NT2/D1 (cell line): ENCODE results near the gene FGF18.
A peak's percentile ranks its signal among the peaks of the same experiment; 100 is the strongest.

Source experiments
- DNase-seq: peaks from one replicate; pipeline ENCODE4 v3.0.0-alpha.2; 2011; ENCODE audit warnings: low read depth, low spot score
- H3K27me3 ChIP-seq: 2 replicates; pipeline ENCODE4 v1.6.0; 2011; ENCODE audit warnings: mild to moderate bottlenecking; ENCODE audit not compliant: insufficient read length, insufficient read depth
- H3K36me3 ChIP-seq: 2 replicates; pipeline ENCODE4 v1.6.1; 2011; ENCODE audit warnings: mild to moderate bottlenecking, low read length, mixed read lengths; ENCODE audit not compliant: insufficient read depth, insufficient read length
- H3K4me1 ChIP-seq: 2 replicates; pipeline ENCODE4 v1.5.1; 2011; ENCODE audit not compliant: insufficient read depth, insufficient read length
- H3K4me3 ChIP-seq: 2 replicates; pipeline ENCODE4 v1.5.1; 2011; ENCODE audit warnings: low read depth; ENCODE audit not compliant: insufficient read length
- H3K9ac ChIP-seq: 2 replicates; pipeline ENCODE4 v1.6.0; 2011; ENCODE audit warnings: low read depth; ENCODE audit not compliant: insufficient read length
- H3K9me3 ChIP-seq: 2 replicates; pipeline ENCODE4 v1.5.1; 2011; ENCODE audit warnings: mild to moderate bottlenecking, low read length; ENCODE audit not compliant: insufficient read depth
- SUZ12 ChIP-seq: IDR thresholded peaks from 2 replicates; pipeline ENCODE4 v1.6.1; 2011; ENCODE audit not compliant: insufficient read length, insufficient read depth; ENCODE audit errors: extremely low read depth
- YY1 ChIP-seq: IDR thresholded peaks from 2 replicates; pipeline ENCODE4 v1.6.1; 2011; ENCODE audit not compliant: insufficient read length, insufficient read depth
- ZNF274 ChIP-seq: IDR thresholded peaks from 2 replicates; pipeline ENCODE4 v1.6.1; 2011; ENCODE audit warnings: mild to moderate bottlenecking, low read depth, low read length

FGF18 gene

GRCh38 chr5:171442287-171443042, 23.0 kb downstream of the FGF18 start:
- Histone ChIP-seq H3K4me1 (peaks cover 11% of the 10 kb centered on the region), H3K9ac (no peak overlapping the region), H3K4me3 (no peak overlapping the region), H3K9me3 (no peaks in the 10 kb centered on the region), H3K27me3 (no peaks in the 10 kb centered on the region), H3K36me3 (no peaks in the 10 kb centered on the region)
- TF ChIP-seq ZNF274 (no peak), SUZ12 (no peak), YY1 (no peak)
- DNase-seq, result no peak

- TF ChIP-seq YY1, result no peak
- TF ChIP-seq ZNF274, result no peak
- no peak for TF ChIP-seq SUZ12
- no peaks in the 10 kb centered on the region for H3K36me3 ChIP-seq
- H3K9me3 ChIP-seq, result no peaks in the 10 kb centered on the region
- no peak for DNase-seq
- H3K27me3 ChIP-seq, result no peaks in the 10 kb centered on the region
- no peak overlapping the region for H3K4me3 ChIP-seq
- H3K4me1 ChIP-seq, result peaks cover 16% of the 10 kb centered on the region
- H3K9ac ChIP-seq, result no peak overlapping the region
These were observed 25.1 kb downstream of the FGF18 start for GRCh38 chr5:171444582-171444981.

GRCh38 chr5:171445644-171446516, 26.4 kb downstream of the FGF18 start:
- TF ChIP-seq ZNF274 (no peak), SUZ12 (no peak), YY1 (no peak)
- Histone ChIP-seq H3K9me3 (no peaks in the 10 kb centered on the region), H3K27me3 (no peaks in the 10 kb centered on the region), H3K9ac (no peak overlapping the region), H3K36me3 (no peaks in the 10 kb centered on the region), H3K4me1 (peaks cover 16% of the 10 kb centered on the region), H3K4me3 (no peak overlapping the region)
- DNase-seq, result no peak

GRCh38 chr5:171447226-171447625, 27.8 kb downstream of the FGF18 start:
- Histone ChIP-seq H3K36me3 (no peaks in the 10 kb centered on the region), H3K9me3 (no peaks in the 10 kb centered on the region), H3K4me3 (no peak overlapping the region), H3K9ac (no peak overlapping the region), H3K4me1 (peaks cover 17% of the 10 kb centered on the region), H3K27me3 (no peaks in the 10 kb centered on the region)
- no peak for DNase-seq
- no peak for TF ChIP-seq SUZ12

- TF ChIP-seq ZNF274, result no peak
- no peak for TF ChIP-seq YY1
- TF ChIP-seq SUZ12, result no peak
- H3K9me3 ChIP-seq, result no peaks in the 10 kb centered on the region
- no peak overlapping the region for H3K9ac ChIP-seq
- H3K27me3 ChIP-seq, result no peaks in the 10 kb centered on the region
- no peaks in the 10 kb centered on the region for H3K36me3 ChIP-seq
- H3K4me1 ChIP-seq, result peaks cover 24% of the 10 kb centered on the region
- no peak overlapping the region for H3K4me3 ChIP-seq
- DNase-seq, result no peak
These were observed 30.0 kb downstream of the FGF18 start for GRCh38 chr5:171449426-171449825.

GRCh38 chr5:171450423-171451331, 31.2 kb downstream of the FGF18 start:
- Histone ChIP-seq H3K27me3 (no peaks in the 10 kb centered on the region), H3K36me3 (no peaks in the 10 kb centered on the region), H3K9me3 (no peaks in the 10 kb centered on the region), H3K9ac (peak overlapping the region; percentile 32), H3K4me1 (peaks cover 22% of the 10 kb centered on the region), H3K4me3 (peak overlapping the region; percentile 24)
- TF ChIP-seq SUZ12 (no peak), ZNF274 (no peak), YY1 (no peak)
- no peak for DNase-seq

- Histone ChIP-seq H3K4me1 (peaks cover 21% of the 10 kb centered on the region), H3K36me3 (no peaks in the 10 kb centered on the region), H3K9me3 (no peaks in the 10 kb centered on the region), H3K9ac (peak overlapping the region; percentile 32), H3K4me3 (no peak overlapping the region), H3K27me3 (no peaks in the 10 kb centered on the region)
- DNase-seq, result no peak
- TF ChIP-seq ZNF274, result no peak
- no peak for TF ChIP-seq SUZ12
- TF ChIP-seq YY1, result no peak
These were observed 32.0 kb downstream of the FGF18 start for GRCh38 chr5:171451421-171451820.
